GM20431 (cell line): Measurements from ENCODE around the gene PCSK7.
"Not testable (repeated sequence)": the region's sequence is repeated elsewhere in the genome, so short reads cannot be mapped to it uniquely, and the experiment has no call there.

Source experiments
- in situ Hi-C: fragments of 300-500 bp; cut with MseI, MboI; formaldehyde crosslinking; loops from one replicate; pipeline ENCODE4 v1.15.0; 2020; ENCODE audit warnings: low sequenced_read_pairs; ENCODE audit not compliant: unreplicated experiment

The PCSK7 gene

DNA sequence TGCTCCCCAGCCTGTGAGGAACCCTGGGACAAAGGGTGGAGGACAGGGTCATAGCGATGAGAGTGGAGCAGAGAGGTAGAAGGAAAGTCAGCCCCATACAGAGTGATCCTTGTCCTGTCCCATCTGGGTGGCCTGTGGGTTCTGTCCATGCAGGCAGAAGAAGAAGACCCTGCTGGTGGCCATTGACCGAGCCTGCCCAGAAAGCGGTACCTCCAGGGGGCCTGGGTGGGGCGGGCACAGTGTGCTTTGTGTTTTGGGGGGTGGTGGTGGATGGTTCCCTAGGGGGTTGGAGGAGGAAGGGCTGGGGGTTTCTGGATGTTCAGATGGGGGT, 45.5 kb downstream of the PCSK7 start:
- in situ Hi-C loops, result no loop called here

DNA sequence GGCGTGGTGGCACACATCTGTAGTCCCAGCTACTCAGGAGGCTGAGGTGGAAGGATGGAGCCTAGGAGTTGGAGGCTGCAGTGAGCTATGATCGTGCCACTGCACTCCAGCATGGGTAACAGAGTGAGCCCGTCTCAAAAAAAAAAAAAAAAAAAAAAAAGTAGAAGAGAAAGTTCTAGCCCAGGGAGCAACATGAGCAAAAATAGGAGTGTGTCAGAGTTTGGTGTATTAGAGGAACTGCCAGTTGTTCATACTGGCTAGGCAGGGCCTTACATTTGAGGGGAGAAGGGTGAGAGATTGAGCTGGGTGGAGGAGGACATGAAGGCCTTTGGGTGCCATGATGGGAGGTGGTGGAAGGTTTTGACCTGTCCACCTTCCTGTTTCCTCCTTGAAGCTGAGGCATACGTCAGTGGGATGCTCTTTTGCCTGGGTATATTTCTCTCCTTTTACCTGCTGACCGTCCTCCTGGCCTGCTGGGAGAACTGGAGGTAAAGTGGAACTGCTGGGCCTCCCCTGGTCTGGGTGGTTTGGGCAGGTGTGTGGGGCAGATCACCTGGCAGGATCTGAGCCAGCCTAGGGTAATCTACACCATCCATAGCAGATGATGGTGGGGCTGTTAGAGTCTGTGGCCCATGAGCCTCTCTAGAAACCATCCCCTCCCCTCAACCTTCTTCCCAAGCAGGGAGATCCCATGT, 46.0 kb downstream of the PCSK7 start:
- in situ Hi-C loops, result no loop called here

GRCh38 chr11:117183724-117184349, 48.0 kb downstream of the PCSK7 start:
- in situ Hi-C loops, result no loop called here

DNA sequence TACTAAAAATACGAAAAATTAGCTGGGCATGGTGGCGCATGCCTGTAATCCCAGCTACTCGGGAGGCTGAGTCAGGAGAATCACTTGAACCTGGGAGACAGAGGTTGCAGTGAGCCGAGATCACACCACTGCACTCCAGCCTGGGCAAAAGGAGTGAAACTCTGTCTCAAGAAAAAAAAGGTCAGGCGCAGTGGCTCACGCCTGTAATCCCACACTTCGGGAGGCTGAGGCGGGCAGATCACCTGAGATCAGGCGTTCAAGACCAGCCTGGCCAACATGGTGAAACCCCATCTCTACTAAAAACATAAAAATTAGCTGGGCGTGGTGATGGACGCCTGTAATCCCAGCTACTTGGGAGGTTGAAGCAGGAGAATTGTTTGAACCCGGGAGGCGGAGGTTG, 48.7 kb downstream of the PCSK7 start:
- in situ Hi-C loops, result not testable (repeated sequence)

DNA sequence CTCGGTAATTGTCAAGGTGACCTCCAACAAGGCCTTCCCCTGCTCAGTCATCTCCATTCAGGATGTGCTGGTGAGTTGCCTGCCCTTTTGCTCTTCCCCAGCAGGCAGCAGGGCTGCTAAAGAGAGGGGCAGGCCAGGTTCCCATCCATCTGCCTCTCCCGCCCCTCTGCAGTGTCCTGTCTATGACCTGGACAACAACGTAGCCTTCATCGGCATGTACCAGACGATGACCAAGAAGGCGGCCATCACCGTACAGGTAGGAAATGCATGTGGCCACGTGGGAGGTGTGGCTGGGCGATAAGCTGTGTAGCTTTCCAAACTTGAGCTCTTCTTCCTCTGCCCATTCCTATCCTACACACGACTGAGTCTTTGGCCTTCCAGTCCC, 49.3 kb downstream of the PCSK7 start:
- in situ Hi-C loops, result no loop called here

GRCh38 chr11:117181586-117182550, 50.0 kb downstream of the PCSK7 start:
- in situ Hi-C loops, result no loop called here

DNA sequence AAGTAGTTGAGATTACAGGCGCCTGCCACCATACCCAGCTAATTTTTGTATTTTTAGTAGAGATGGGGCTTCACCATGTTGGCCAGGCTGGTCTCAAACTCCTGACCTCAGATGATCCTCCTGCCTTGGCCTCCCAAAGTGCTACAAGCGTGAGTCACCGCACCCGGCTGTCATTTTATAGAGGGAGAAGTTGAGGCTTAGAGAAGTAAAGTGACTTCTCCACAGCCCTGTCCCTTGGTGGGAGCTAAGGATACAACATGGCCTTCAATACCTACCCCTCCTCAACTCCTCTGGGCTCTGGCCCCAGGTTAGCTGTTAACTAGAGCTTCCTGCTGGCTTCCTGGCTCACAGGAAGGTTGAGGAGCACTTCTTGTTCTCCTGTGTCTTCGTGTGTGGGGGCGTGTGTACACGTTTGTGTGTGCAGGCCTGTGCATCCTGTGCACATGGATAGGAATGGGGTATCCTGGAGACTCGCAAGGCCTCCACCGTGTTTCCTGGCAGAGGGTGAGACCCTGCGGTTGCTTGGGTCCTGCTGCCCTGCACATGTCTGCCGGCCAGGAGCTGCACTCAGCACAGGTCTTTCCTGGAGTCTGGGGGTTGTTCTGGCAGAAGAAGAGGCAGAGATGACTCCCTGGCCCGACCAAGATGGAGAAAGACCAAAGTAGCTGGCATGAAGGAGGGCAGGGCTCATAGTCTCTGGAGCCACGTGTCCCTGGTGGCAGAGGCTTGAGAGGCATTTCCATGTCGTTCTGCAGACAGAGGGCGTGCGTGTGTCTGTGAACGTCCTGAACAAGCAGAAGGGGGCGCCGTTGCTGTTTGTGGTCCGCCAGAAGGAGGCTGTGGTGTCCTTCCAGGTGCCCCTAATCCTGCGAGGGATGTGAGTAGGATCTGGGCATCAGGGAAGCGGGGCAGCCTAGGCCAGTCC, 51.0 kb downstream of the PCSK7 start:
- in situ Hi-C loops, result no loop called here

- in situ Hi-C loops, result no loop called here
Observed at GRCh38 chr11:117180020-117180419, 51.9 kb downstream of the PCSK7 start.

GRCh38 chr11:117179048-117179999, 52.5 kb downstream of the PCSK7 start:
- in situ Hi-C loops, result no loop called here

DNA sequence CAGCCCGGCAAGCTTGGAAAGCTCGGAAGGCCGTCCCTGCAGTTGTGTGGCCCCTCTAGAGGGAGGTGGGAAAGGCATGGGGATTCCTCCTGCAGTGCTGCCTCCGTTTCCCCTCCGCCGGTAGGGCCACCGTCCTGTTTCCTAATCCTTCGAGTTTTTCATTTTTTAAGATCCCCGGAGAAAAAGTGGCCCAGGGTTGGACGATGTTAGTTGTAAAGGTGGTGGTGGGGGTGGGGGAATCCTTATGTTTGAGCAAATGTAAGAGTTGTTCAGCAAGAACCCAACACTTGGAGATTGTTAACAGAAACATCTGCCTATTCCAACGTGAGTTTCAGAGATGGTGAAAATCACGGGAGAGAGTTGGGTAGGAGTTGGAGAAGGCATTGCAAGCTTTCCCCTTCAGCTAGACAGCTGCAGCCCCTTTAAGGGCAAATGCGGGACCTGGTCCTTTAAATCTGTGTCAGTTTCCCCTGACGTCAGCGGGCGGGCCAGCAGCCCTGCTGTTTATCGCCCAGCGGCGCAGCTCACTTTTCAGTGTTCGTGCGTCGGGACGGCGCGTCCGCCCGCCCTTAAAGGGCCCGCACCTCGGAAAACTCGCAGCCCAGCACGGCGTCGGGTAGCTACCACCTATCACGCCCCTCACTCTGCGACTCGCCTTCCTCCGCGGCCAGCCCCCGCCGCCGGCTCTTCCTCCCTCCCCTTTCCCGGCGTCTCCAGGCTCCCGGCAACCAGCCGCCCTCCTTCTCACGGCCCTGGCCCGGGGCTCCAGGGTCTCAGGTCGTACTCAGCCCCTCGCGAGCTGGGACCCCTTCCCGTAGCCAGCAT, 53.5 kb downstream of the PCSK7 start, which contains the start of gene SIDT2:
Gene SIDT2, plus strand, starts transcription at position 534 of the 825 bp plus-strand sequence. CDS start 521 bp downstream, outside the sequence.
- in situ Hi-C loops, result no loop called here

DNA sequence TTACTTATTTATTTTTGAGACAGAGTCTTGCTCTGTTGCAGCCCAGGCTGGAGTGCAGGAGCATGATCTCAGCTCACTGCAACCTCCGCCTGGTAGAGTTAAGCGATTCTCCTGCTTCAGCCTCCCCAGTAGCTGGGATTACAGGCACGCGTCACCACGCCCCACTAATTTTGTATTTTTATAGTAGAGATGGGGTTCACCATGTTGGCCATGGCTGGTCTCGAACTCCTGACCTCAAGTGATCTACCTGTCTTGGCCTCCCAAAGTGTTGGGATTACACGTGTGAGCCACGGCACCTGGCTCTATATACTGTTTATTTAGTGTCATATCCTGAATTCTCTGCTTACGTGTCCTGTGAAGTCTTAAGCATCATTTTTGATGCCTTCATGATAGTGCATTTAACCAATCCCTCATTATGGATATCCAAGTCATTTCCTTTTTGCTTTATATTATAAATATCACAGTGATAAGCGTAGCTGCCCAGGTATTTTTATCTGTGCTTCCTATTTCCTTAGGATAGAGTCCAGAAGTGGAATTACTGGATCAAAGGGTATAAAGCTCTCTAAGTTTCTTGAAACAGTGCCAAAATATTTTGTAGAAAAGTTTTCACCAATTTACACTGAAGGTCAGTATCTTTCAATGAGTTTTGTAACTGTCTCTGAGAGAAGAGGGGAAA, 54.2 kb downstream of the PCSK7 start:
- in situ Hi-C loops, result no loop called here

GRCh38 chr11:117176186-117176585, 55.7 kb downstream of the PCSK7 start:
- in situ Hi-C loops, result no loop called here

GRCh38 chr11:117175781-117176180, 56.1 kb downstream of the PCSK7 start:
- in situ Hi-C loops, result no loop called here

DNA sequence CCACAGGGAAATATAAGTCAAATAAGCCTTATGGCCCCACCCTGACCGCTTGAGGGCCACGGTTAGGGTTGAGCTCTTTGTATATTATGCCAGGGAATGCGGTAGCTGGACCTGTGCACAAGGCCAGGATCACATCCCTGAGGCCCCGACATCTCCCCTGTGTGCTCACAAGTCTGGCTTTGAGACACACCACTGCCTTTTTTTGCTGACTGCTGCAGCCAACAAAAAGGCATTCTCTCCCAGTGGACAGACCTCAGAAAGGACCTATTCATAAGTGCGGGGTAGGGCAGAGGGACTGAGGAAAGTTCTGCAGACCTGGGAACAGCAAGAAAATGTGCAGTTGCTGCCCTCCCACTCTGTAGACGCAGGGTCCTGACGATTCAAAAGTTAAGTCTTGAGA, 56.8 kb downstream of the PCSK7 start:
- in situ Hi-C loops, result no loop called here

- in situ Hi-C loops, result no loop called here
Observed at GRCh38 chr11:117172724-117173421, 59.0 kb downstream of the PCSK7 start.

DNA sequence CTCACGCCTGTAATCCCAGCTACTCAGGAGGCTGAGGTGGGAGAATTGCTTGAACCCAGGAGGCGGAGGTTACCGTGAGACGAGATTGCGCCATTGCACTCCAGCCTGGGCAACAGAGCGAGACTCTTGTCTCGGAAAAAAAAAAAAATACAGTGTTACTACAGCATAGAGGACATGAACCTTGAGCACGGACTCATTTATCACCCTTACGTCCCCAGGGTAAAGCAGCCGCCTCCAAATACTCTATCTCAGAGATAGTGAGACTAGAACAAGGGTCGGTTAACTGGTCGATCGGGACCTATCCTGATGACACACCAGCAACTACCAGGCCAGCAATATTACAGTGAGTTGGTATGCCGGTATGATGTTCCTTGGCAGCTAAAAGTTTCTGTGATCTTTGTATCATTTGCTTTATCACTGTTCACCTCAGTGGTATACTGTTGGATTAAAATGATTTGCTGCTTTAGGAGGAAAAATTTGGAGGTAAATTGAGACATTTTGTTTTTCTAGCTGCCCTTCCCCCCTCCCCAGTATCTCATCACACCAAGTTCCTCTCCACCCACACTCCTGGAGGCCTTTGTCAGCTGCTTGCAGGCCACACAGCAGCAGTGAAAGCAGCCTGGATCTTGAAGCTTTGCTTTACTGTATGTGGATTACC, 60.3 kb downstream of the PCSK7 start:
- in situ Hi-C loops, result no loop called here
